ENCODE data around the gene FUT1.

The FUT1 gene

DNA sequence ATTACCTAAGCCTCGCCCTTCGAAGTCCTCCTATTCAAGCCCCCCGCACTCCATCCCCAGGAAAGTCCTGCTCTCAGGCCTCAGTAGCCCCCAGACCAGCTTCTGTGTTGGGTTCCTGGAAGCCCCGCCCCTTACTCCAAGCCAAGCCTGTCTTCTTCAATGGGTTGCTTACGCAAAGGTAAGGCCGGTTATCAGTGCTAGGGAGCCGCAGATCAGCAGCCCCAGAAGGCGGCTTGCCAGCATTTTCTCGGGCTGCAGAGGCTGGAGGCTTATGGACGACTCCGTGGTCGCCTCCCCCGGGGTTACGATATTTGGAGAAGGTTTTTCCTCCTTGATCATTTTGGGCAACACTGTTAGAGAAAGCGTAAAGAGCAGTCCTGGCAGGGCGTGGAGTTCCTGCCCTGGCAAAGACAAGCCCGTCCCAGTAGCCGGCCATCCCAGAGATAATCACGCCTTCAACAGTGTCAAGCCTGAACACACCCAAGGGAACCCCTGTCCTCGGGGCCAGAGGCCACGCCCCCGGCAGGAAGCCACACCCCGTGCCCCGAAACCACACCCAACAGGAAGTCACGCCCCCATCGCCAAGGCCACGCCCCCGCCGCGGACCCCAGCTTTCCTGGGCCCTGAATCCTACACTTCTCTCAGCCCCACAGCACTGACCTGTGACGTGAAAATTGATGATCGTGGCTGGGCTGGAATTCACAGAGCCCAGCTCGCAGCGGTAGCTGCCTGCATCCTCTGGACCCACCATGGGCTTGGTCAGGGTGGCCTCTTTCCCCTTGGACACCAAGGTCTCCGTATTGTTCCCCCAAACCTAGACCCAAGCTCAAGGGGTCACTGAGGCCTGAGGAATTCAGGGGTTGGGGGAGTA lies 11.1 kb downstream of the FUT1 start:
- DNase-seq (ENCODE audit: low read depth in 2 of 2) = no peak

DNA sequence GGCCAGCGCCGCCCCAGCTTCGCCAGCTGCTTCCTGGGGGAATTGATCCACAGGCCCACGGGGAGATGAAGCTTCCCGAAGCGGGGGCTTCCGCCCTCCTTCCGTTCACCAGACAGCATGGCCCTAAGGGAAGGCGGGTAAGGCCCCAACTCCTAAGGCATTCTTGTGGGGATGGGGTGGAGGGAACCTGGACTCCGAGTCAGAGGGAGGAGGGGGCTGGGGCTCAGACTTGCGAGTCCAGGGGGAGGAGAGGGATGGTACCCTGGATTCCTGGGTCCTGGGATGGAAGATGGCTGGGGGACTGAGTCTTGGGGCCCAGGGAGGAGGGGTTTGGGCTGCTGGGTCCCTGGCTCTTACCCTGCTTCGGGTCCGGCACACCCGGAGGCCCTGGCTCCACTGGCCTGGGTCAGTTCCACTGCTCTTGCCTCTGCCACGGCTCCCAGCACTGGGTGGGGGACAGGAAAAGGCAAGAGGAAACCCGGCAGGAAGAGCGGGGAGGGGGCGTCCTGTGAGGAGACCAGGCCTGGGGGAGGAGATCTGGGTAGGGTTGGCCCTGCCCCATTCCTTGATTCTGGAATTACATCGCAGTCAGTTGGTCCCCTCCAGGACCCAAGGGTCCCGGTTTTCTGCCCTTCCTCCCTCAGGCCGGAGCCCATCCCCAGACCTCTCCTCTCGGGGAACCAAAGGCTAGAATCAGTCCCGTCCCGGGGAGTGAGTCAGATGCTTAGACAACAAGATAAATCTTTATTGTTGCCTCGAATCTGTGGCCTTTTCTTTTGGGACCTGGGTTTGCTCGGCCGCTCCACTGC lies 12.1 kb downstream of the FUT1 start, which contains the start of gene RASIP1:
TSS of gene RASIP1 (minus strand) at position 447 of the 809 bp plus-strand sequence. CDS start at position 119, 328 bp downstream.
- no peak for DNase-seq (ENCODE audit: low read depth in 2 of 2)

DNA sequence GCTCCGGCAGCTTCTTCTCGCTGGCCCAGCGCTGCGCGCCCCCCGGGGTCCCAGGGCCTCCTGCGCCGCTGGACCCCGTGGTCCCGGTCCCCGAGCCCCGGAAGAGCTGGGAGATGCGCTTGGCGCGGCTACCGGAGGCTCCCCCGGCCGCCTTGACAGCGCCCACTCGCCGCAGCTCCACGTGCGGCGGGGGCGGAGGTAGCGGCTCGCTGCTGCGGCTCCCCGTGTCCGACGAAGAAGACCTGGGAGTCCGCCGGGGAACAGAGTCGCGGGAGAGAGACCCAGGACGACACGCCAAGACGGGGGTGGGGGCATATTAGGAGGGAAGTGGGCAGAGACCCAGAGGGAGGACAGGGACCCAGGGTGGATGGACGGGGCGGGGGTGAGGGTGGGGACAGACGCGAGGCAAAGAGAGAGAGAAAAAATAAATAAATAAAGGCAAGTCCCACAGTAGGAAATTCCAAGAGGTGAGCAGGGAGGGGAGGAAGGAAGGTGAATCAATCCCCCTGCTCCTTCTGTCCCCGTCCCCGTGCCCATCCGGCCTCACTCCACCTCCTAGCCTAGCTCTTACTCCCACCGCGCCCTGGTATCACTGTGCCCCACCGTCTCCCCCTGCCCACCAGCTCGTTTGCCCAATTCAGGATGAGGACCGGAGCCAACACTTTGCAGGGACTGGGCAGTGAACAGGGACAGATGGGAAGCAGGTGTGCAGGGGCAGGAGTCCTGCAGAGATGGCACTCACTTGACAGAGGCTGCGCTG lies 12.9 kb downstream of the FUT1 start:
- no peak for DNase-seq (ENCODE audit: low read depth in 2 of 2)

DNA sequence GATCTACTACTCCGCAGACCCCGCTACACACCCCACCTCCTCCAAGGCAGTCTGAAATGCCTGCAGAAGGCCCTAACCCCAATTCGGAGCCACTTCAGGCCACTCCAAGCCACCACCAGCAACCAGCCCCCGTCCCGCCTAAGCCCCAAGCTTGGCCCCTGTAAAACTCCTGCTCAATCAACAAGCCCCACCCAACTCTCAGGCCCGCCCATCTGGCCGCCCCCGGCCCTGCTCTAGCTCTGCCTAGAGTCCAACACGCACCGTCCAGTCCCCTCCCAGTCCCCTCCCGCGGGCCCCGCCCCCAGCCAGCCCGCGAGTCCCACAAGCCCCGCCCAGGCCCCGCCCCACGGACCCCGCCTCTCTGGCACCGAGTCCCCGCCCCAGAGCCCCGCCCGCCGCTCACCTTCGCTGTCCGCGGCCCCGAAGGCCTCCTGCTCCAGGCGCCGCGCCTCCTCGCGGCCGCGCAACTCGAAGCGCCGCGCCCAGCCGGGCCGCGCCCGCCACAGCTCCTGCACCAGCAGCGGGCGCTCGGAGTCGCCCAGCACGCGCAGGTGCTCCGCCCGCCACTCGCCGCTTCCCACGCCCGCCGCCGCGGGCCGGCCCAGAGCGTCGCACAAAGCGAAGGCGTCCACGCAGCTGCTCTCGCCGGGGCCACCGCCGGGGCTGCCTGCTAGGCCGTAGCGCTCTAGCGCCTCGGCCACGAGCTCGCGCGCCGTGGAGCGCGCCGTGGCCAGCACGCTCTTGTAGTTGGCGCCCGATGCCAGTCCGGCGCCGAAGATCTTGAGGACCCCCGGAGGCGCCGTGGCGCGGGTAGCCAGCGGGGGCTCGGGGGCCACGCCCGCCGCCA lies 13.7 kb downstream of the FUT1 start:
- DNase-seq (ENCODE audit: low read depth in 2 of 2) = peak; percentile 83 to 89

DNA sequence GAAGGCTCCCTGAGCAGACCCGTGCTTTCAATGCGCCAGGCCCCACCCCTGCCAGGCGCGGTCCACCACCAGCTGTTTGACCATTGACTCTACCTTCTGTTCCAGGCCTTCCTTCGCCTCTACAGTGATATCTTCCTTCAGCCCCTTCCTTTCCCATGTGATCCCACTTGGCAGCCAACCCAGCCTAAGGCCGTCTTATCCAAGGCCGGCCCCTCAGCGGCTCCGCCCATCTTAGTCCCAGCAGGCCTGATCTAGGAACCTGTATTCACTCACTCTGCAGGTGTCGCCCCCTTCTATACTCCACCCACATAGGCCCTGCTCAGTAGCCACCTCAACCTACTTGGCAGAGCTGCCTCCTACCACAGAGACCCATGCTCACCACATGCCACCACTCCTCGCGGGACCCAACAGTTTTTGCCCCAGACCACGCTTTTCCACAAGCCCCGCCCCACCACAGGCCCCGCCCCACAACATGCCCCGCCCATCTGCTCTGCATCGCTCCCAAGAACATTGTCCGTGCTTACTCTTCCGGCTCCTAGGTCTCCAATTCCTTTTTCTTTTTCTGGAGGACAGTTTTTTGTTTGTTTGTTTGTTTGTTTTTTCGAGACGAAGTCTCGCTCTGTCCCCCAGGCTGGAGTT lies 15.0 kb downstream of the FUT1 start:
- DNase-seq (ENCODE audit: low read depth in 2 of 2) = no peak

DNA sequence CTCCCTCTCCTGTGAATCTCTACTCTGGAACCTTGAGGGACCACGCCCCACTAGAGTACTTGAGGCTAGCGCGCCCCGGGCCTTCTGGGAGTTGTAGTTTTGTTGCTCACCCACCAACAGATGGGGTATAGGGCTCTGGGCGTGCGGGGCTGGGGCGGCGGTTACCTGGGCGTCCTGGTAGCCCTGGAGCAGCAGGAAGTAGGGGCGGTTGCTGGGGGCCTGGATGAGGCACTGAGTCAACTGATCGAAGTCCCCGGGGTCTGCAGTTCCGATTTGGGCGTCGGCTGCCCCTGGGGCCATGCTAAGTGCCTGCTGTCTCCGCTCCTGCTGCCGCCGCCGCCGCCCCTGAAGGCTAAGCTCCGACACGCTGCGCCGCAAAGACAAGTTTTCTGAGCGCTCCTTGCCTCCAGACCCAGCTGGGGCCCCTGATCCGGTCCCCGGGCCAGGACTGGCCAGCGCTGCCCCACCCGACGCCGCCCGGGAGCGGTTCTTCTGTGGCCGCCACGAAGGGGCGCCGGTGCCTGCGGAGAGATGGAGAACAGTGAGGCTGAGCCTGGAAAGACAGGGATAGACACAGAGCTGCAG lies 17.3 kb downstream of the FUT1 start:
- no peak for DNase-seq (ENCODE audit: low read depth in 2 of 2)

DNA sequence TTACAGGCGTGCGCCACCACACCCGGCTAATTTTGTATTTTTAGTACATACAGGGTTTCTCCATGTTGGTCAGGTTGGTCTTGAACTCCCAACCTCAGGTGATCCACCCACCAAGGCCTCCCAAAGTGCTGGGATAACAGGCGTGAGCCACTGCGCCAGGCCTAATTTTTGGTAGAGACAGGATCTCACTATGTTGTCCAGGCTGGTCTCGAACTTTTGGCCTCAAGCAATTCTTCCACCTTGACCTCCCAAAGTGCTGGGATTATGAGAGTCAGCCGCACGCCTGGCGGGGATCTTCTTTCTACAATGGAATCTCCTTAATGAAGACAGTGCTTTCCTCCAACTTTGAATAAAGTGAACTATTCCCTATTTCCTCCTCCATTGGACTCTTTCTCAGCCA lies 17.8 kb downstream of the FUT1 start:
- DNase-seq (ENCODE audit: low read depth in 2 of 2) = no peak

DNA sequence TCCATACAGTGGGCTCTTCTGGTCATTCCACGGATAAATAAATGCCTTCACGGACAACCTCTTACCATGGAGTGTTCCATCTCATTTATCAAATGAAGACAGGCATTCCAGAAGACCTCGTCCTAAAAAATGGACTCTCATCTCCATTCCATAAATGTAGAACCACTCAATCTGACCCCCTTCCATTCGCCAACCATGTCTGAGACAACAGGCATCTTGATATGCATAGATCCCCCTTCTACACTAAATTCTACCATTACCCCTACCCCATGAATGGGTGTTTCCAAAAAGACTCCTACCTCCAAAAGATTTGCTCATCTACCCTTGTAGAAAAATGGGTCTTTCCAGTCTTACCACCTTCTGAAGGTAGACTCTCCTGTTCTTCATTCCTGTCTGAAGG lies 21.0 kb downstream of the FUT1 start:
- no peak for DNase-seq (ENCODE audit: low read depth in 2 of 2)

DNA sequence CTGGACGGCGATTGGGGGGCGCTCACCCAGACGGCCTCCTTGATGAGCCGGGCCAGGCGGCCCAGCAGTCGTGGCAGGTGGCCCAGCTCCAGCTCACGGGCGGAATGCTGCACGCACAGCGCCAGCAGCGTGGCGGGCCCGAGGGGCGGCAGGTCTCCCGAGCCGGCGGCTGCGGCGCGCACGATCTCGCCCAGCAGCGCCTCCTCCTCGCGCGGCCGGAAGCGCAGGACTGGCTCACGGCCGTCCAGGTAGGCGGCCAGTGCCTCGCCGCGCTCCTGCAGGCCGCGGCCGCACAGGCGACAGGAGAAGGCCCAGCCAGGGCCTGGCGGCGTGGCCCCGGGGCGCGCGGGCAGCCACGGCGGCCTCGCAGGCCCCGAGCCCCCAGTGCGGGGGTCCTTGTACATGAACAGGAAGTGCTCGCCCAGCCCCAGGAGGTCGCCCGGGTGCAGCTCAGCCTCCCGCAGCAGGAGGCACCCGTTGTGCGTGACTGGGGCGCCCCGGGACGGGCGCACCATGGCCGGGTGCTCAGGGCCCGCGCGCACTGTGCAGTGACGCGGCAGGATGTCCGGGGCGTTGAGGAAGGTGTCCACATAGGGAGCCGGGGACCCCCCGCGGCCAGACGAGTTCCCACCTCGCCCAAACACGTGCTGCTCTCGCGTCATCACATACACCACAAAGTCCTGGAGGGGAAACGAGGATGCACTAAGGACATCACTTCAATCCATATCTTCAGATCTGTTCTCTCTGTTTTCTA lies 23.4 kb downstream of the FUT1 start:
- no peak for DNase-seq (ENCODE audit: low read depth in 2 of 2)

DNA sequence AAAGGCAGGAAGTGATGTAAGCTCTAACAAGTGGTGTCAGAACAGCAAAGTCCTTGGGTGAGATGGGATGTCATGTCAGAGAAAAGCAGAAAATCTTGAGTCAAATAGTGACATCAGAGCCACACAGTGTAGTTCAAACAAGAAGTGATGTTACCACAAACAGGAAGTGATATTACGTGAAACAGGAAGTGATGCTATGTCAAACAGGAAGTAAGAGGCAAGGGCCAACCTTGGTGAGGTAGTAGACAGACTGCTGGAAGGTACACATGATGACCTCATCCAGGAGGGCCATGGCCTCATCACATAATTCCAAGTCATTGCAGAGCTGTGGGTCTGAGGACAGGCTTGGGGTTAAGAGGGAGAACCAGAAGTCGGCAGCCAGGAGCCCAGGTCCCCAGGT lies 25.9 kb downstream of the FUT1 start:
- no peak for DNase-seq (ENCODE audit: low read depth in 2 of 2)

DNA sequence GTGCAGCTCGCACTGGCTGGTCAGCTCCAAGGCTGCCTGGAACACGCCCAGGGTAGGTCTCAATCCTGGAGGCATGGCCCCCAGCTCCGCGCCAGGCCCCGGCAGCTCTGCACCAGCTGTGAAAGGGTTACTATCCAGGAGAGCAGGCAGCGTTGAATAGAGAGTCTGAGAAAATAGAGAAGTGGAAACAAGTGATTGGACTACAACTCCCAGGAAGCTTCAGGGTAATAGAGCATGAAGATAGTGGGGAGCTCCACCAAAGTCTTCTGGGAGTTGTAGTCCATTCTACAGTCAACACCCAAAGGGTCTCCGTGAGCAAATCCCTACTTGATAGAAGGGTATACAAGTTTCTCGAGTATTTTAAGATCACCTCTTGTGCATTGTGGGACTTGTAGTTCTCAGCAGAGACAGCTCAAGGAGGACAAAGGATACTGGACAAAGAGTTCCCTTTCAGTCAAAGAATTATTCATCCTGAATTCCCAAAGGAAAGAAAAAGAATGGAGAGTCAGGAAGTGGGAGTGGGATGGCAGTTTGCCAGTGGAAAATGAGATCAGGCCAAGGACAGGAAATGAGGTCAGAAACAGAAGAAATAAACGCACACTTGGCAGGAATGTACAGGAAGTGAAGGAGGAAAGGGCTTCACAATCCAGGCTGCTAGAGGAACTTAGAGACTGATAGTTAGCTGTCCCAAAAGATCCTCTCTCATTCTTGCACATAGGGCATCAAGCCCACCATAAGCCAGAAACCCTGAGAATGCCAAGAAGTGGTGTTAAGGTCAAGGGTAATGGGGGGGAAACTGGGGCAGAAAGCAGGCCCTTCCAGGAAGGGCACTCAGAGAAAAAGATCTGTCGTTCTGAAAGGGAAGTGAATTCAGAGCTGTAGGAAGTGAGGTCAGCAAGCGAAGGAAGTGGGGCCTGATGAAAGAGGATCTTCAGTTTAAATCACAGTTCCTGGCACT lies 27.4 kb downstream of the FUT1 start:
- no peak for DNase-seq (ENCODE audit: low read depth in 2 of 2)

DNA sequence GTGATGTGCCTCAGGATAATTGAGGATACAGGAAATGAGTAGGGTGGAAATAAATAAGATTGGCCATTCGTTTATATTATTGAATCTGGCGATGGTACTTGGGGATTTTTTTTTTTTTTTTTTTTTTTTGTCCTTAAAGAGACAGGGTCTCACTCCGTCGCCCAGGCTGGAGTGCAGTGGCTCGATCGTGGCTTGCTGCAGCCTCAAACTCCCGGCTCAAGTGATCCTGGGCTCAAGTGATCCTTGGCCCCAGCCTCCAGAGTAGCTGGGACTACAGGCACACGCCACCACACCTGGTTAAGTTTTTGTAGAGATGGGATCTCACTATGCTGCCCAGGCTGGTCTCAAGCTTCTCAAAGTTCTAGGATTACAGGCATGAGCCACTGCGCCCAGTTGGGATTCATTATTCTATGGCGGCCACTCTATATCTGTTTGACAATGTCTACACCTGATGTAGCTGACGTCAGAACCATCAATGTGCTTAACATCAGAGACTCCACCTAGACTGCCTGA lies 30.2 kb downstream of the FUT1 start:
- DNase-seq (ENCODE audit: low read depth in 2 of 2) = no peak

DNA sequence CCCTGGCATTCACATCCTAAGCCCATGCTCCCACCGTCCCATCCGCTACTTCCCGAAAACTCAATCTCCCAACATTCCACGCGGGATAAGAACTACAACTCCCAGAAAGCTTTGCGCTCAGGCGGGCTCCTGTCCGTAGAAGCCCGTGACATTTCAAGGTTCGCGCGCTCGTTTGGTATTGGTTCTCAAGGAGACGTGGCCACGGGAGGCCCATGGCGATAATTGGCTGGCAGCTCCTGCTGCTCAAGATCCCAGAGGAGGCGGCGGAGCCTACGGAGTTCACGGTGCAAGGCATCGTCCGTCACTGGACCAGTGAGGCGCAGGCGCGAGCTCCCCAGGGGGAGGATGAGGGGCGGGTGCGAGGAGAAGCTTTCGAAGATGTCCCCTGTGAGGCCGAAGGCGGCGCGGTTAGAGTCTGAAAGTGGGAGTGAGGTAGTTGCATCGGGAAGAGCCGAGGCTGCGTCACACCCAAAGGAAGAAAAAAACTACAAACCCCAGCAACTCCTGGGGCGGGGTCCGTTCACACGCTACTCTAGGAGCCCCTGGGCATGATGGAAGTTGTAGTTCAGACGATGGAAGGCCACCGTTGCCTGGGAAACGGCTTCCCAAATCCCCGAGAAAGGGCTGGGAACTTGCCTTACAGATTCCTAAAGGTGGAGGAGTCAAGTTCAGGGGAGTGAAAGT lies 31.7 kb downstream of the FUT1 start:
- DNase-seq (ENCODE audit: low read depth in 2 of 2) = peak; percentile 70 to 80

DNA sequence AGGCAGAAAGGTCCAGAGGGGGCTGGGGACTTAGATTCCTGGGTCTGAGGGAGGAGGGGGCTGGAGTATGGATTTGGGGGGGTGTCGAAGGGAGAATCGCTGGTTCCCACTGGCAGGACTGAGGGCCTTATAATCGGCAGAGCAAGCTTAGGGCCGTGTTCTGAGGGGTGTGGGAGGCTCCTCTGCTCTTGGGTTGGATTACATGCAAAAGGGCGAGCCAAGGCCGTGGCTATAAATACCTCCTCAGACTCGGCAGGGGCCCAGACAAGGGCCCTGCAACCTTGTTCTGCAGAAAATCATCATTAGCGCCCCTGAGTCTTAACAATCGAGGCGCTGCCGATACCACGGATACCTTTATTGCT lies 32.2 kb downstream of the FUT1 start:
- DNase-seq (ENCODE audit: low read depth in 2 of 2) = no peak

DNA sequence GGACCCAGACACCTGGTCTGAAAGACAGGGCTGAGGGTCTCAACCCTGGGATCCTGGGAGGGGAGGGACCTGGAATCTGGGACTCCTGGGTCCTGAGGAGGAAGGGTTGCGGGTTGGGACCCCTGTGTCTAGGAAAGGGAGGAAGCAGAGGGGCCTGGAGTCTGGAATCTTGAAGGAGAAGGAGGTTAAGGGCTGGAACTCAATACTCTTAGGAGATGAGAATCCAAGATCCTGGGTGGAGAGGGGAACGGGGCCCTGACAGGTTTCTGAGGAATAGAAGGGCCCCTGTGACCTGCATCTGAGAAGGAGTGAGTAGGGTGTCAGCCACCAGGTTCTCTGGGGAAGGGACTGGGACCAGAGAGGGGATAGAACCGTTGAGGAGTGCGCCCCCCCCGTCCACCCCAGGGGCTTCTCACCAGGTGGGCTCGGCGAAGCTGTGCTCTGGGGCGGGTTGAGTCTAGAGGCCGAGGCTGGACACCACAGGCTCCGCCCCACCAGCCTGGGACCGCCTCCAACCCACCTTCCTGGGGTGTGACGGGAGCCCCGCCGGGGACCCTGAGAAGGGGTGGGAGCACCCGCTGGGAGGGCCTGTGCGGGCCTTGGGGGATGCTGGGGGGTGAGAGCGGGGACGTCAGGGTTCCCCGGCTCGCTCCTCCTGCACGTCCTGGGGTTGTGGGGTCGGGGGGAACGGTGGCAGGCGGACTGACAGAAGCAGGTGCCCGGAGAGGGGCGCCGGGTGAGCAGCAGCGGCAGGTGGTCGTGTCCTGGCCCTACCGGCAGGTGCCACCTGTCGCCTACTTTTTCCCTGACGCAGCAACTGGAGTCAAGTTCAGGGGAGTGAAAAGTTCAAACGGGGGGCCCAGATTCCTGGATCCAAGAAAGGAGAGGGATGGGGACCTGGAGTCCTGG lies 32.9 kb downstream of the FUT1 start, which contains the start of gene MAMSTR:
TSS of gene MAMSTR (minus strand) at position 463 of the 909 bp plus-strand sequence. CDS start 694 bp downstream, outside the sequence.
- DNase-seq (ENCODE audit: low read depth in 2 of 2) = no peak

DNA sequence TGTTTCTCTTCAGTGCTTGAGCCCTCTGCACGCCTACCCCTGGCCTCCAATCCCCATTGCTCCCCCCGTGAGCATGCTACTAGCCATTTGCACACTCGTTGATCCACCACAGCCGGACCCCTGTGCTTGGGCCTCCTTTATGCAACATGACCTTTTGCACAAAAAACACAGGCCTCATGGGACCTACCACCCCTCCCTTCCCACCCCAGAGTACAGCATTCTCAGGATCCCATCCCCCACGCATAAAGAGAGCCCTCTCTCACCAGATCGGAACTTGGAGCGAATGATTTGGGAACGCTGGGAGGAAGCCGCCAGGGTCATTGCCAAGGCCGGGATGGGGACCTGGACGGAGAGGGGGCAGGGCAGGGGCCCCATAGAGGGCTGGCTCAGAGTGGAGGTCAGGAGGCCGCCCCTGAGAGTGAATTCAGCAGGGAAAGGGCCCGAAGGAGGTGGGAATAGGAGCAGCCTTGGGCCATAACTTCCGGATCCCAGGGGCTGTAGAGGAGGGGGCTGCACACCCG lies 33.7 kb downstream of the FUT1 start:
- no peak for DNase-seq (ENCODE audit: low read depth in 2 of 2)
